H1 (cell line): ENCODE results near the gene MKNK2. TPM values are rescaled to one million over a fixed set of nuclear protein-coding genes. Genes with fewer than 3 reads are reported as not detected.
A peak's percentile ranks its signal among the peaks of the same experiment; 100 is the strongest.

Experiments used
- ATF3 ChIP-seq: IDR thresholded peaks from 2 replicates; pipeline ENCODE4 v1.6.1; 2011; ENCODE audit warnings: low read depth, mild to moderate bottlenecking, low read length; ENCODE audit not compliant: insufficient read depth
- CREB1 ChIP-seq: IDR thresholded peaks from 2 replicates; pipeline ENCODE4 v1.6.1; 2012; ENCODE audit warnings: inconsistent platforms
- EP300 ChIP-seq, 2 experiments: IDR thresholded peaks; 1 replicate in 1 of 2; 2 replicates in 1 of 2; pipeline ENCODE4 v1.6.1; 2011 to 2012; ENCODE audit warnings: low read depth in 2 of 2, low read length in 2 of 2, mild to moderate bottlenecking in 2 of 2, borderline replicate concordance in 1 of 2, inconsistent platforms in 1 of 2, moderate library complexity in 1 of 2
- GABPA ChIP-seq: IDR thresholded peaks from 2 replicates; pipeline ENCODE4 v1.6.1; 2011; ENCODE audit warnings: mild to moderate bottlenecking, low read length, moderate library complexity, borderline replicate concordance; ENCODE audit not compliant: insufficient read depth
- JUND ChIP-seq: IDR thresholded peaks from 2 replicates; pipeline ENCODE4 v1.6.1; 2011; ENCODE audit warnings: mild to moderate bottlenecking, improper control_type of control experiment, low read length
- KDM4A ChIP-seq: IDR thresholded peaks from one replicate; pipeline ENCODE4 v1.7.1; 2012; ENCODE audit warnings: low read depth, mild to moderate bottlenecking, moderate library complexity, low read length, inconsistent platforms; ENCODE audit not compliant: severe bottlenecking
- MAX ChIP-seq: IDR thresholded peaks from 2 replicates; pipeline ENCODE4 v1.6.1; 2012; ENCODE audit warnings: inconsistent platforms
- POLR2A ChIP-seq, 2 experiments: IDR thresholded peaks; 1 replicate in 1 of 2; 2 replicates in 1 of 2; pipeline ENCODE4 v1.6.1; 2011; ENCODE audit warnings: low read depth in 2 of 2, low read length in 2 of 2, mild to moderate bottlenecking in 2 of 2; ENCODE audit errors: control extremely low read depth in 1 of 2
- RBBP5 ChIP-seq: IDR thresholded peaks from 2 replicates; pipeline ENCODE4 v1.7.1; 2012; ENCODE audit warnings: low read depth, mild to moderate bottlenecking, inconsistent platforms, low read length, moderate library complexity, borderline replicate concordance
- RFX5 ChIP-seq: IDR thresholded peaks from 2 replicates; pipeline ENCODE4 v1.6.1; 2011; ENCODE audit warnings: low read depth, low read length, improper control_type of control experiment, borderline replicate concordance
- RXRA ChIP-seq: IDR thresholded peaks from 2 replicates; pipeline ENCODE4 v1.6.1; 2011; ENCODE audit warnings: low read depth, mild to moderate bottlenecking, low read length, moderate library complexity; ENCODE audit not compliant: insufficient read depth
- SAP30 ChIP-seq: fragments of 300-600 bp; sonication (generic); IDR thresholded peaks from 2 replicates; pipeline ENCODE4 v1.7.1; 2012; ENCODE audit warnings: low read length, moderate library complexity, mild to moderate bottlenecking, inconsistent platforms; ENCODE audit not compliant: insufficient read depth, insufficient replicate concordance
- SIN3A ChIP-seq, 2 experiments: IDR thresholded peaks in 1 of 2; conservative IDR thresholded peaks in 1 of 2; 2 replicates each; pipeline ENCODE4 v1.6.1; 2011 to 2012; ENCODE audit warnings: low read length in 2 of 2, improper control_type of control experiment in 1 of 2, low read depth in 1 of 2, mild to moderate bottlenecking in 1 of 2
- TAF1 ChIP-seq: IDR thresholded peaks from 2 replicates; pipeline ENCODE4 v1.6.1; 2011; ENCODE audit warnings: mild to moderate bottlenecking, low read depth, low read length
- TAF7 ChIP-seq: optimal IDR thresholded peaks from 2 replicates; pipeline ENCODE3; 2011; ENCODE audit warnings: low read depth, mild to moderate bottlenecking, inconsistent platforms, low read length, moderate library complexity, borderline replicate concordance
- ZNF274 ChIP-seq: IDR thresholded peaks from 2 replicates; pipeline ENCODE4 v1.7.0; 2012; ENCODE audit warnings: low read length, borderline replicate concordance; ENCODE audit errors: extremely low read depth
- polyA plus RNA-seq, 7 experiments: library from polyadenylated mRNA; depleted of rRNA in 3 of 7; stranded (reverse) in 5 of 7; unstranded in 2 of 7; fragments of >200 nt in 5 of 7; fragments of 200-250 nt in 2 of 7; gene quantifications; 1 replicate in 5 of 7; 2 replicates in 1 of 7; 4 replicates in 1 of 7; pipeline versions ENCODE4 v1.2.1 to v1.2.3, GENCODE V29; 2011 to 2013; ENCODE audit warnings: missing spikeins in 2 of 7, mixed read lengths in 2 of 7
- total RNA-seq: library from RNA; stranded (reverse); fragmentation: NEBNext Ultra II Directional; extraction: Animal tissue kit (Norgen Biotek cat#: 25700); gene quantifications from 2 replicates; pipeline ENCODE4 v1.2.1, GENCODE V29; 2021
- TF ChIP-seq, protein P1 (sequence below): IDR thresholded peaks from 2 replicates; pipeline ENCODE4 v1.6.1; 2012; ENCODE audit warnings: inconsistent platforms
- TF ChIP-seq, protein P2 (sequence below), 3 experiments: IDR thresholded peaks; 1 replicate in 2 of 3; 2 replicates in 1 of 3; pipeline versions ENCODE4 v1.5.1 to v1.6.1; 2011; ENCODE audit warnings: low read length in 3 of 3, mild to moderate bottlenecking in 3 of 3, inconsistent platforms in 2 of 3, low read depth in 1 of 3, moderate library complexity in 1 of 3; ENCODE audit not compliant: insufficient read depth in 1 of 3; ENCODE audit errors: control extremely low read depth in 1 of 3

The MKNK2 gene
- total and polyA plus RNA-seq, 2 of the 8 experiments (the other 6 are each of a cell fraction or from before 2014, with no cell fraction given): 163 to 166 TPM

GRCh38 chr19:2050991-2051772 is at the start of gene MKNK2 (continued):
- peak in 1 of 2 experiments; percentile 55; a peak in 2 of 4 replicates for TF ChIP-seq SIN3A (conservative IDR thresholded peaks at IDR 0.05 in 1 of 2, IDR thresholded peaks at IDR 0.05 in 1 of 2; ENCODE audit: low read depth in 1 of 2, low read length in 2 of 2)
- TF ChIP-seq ZNF274: no peak
- peak in 1 of 2 experiments; percentile 100; a peak in 2 of 3 replicates for TF ChIP-seq POLR2A (IDR thresholded peaks at IDR 0.05; ENCODE audit: control extremely low read depth in 1 of 2, low read depth in 2 of 2, low read length in 2 of 2)
- TF ChIP-seq KDM4A: peak; percentile 19
- TF ChIP-seq EP300 (IDR thresholded peaks at IDR 0.05; ENCODE audit: borderline replicate concordance in 1 of 2, low read depth in 2 of 2, low read length in 2 of 2): no peak
- peak; percentile 65 for TF ChIP-seq MAX
- no peak for TF ChIP-seq JUND
- TF ChIP-seq CREB1: peak; percentile 88
- TF ChIP-seq RXRA: no peak
- TF ChIP-seq, protein P1, sequence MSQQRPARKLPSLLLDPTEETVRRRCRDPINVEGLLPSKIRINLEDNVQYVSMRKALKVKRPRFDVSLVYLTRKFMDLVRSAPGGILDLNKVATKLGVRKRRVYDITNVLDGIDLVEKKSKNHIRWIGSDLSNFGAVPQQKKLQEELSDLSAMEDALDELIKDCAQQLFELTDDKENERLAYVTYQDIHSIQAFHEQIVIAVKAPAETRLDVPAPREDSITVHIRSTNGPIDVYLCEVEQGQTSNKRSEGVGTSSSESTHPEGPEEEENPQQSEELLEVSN: peak; percentile 83
- peak; percentile 99 for TF ChIP-seq TAF1
- no peak for TF ChIP-seq RFX5
- TF ChIP-seq SAP30: no peak
- TF ChIP-seq GABPA: peak; percentile 16; the same call in 1 of the 2 replicates
- TF ChIP-seq, protein P2, sequence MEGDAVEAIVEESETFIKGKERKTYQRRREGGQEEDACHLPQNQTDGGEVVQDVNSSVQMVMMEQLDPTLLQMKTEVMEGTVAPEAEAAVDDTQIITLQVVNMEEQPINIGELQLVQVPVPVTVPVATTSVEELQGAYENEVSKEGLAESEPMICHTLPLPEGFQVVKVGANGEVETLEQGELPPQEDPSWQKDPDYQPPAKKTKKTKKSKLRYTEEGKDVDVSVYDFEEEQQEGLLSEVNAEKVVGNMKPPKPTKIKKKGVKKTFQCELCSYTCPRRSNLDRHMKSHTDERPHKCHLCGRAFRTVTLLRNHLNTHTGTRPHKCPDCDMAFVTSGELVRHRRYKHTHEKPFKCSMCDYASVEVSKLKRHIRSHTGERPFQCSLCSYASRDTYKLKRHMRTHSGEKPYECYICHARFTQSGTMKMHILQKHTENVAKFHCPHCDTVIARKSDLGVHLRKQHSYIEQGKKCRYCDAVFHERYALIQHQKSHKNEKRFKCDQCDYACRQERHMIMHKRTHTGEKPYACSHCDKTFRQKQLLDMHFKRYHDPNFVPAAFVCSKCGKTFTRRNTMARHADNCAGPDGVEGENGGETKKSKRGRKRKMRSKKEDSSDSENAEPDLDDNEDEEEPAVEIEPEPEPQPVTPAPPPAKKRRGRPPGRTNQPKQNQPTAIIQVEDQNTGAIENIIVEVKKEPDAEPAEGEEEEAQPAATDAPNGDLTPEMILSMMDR (IDR thresholded peaks at IDR 0.05; ENCODE audit: control extremely low read depth in 1 of 3, insufficient read depth in 1 of 3, low read depth in 1 of 3, low read length in 3 of 3): peak; percentile 66 to 75 (median 68)
- 0 out of 2 replicates have a peak, but pooled peaks have one; percentile 7 for TF ChIP-seq RBBP5
- peak; percentile 92 for TF ChIP-seq TAF7
- 0 out of 2 replicates have a peak, but pooled peaks have one; percentile 14 for TF ChIP-seq ATF3
